HEK293 (cell line): ENCODE data around the gene NUP62.

Source experiments
- CTCF ChIA-PET: fragments of 350-600 bp; formaldehyde crosslinking; extraction: SDS; loops from one replicate; lab custom pipeline; 2021; ENCODE audit warnings: antibody characterized with exemption; lab: Yijun Ruan, JAX
- POLR2A ChIA-PET: fragments of 300-600 bp; formaldehyde crosslinking; extraction: SDS; loops from one replicate; lab custom pipeline; 2020; ENCODE audit warnings: antibody characterized with exemption, inconsistent platforms; lab: Yijun Ruan, JAX
- H3K27ac ChIP-seq: fragments of 200-500 bp; sonication (Bioruptor generic); 2 replicates; pipeline ENCODE4 v1.5.1; 2014; ENCODE audit warnings: low read depth, low read length, control low read depth, inconsistent platforms; ENCODE audit errors: extremely low read depth
- H3K36me3 ChIP-seq, 2 experiments: fragments of 200-500 bp in 1 of 2; sonication (Bioruptor generic) in 1 of 2; 1 replicate in 1 of 2; 2 replicates in 1 of 2; pipeline ENCODE4 v1.5.1; 2014 to 2017; ENCODE audit warnings: inconsistent platforms in 2 of 2, low read length in 2 of 2; ENCODE audit not compliant: control insufficient read depth in 2 of 2, insufficient read depth in 1 of 2
- H3K4me1 ChIP-seq: fragments of 200-500 bp; sonication (Bioruptor generic); 2 replicates; pipeline ENCODE4 v1.5.1; 2014; ENCODE audit warnings: mild to moderate bottlenecking, low read length, inconsistent platforms; ENCODE audit not compliant: control insufficient read depth, insufficient read depth
- H3K4me3 ChIP-seq: 2 replicates; pipeline ENCODE4 v1.5.1; 2011; ENCODE audit warnings: low read depth, mild to moderate bottlenecking, control low read depth, low read length, moderate library complexity
- H3K9me3 ChIP-seq: fragments of 200-500 bp; sonication (Bioruptor generic); 2 replicates; pipeline ENCODE4 v1.5.1; 2014; ENCODE audit warnings: low read depth, low read length, inconsistent platforms; ENCODE audit not compliant: control insufficient read depth, insufficient read depth
- BCL11A ChIP-seq: fragments of 450-650 bp; formaldehyde crosslinking; IDR thresholded peaks from 2 replicates; pipeline ENCODE4 v1.5.1; 2016; ENCODE audit warnings: low read depth, missing biosample characterization, missing genetic modification characterization
- KLF9 ChIP-seq: fragments of 450-650 bp; formaldehyde crosslinking; IDR thresholded peaks from 2 replicates; pipeline ENCODE4 v1.5.1; 2016; ENCODE audit warnings: missing biosample characterization, missing genetic modification characterization, low read depth
- MEIS1 ChIP-seq: sonication (generic); formaldehyde crosslinking; IDR thresholded peaks from 2 replicates; pipeline ENCODE4 v1.8.1; 2022; ENCODE audit warnings: missing genetic modification reagents, mild to moderate bottlenecking, borderline replicate concordance
- SCRT2 ChIP-seq: fragments of 450-650 bp; formaldehyde crosslinking; IDR thresholded peaks from 2 replicates; pipeline ENCODE4 v1.5.1; 2016; ENCODE audit warnings: missing biosample characterization, missing genetic modification characterization
- SP2 ChIP-seq: fragments of 450-650 bp; formaldehyde crosslinking; IDR thresholded peaks from 2 replicates; pipeline ENCODE4 v1.5.1; 2016; ENCODE audit warnings: missing biosample characterization, missing genetic modification characterization
- SP3 ChIP-seq: fragments of 450-650 bp; formaldehyde crosslinking; IDR thresholded peaks from 2 replicates; pipeline ENCODE4 v1.5.1; 2016; ENCODE audit warnings: missing biosample characterization, missing genetic modification characterization
- ZBTB48 ChIP-seq: fragments of 450-650 bp; formaldehyde crosslinking; IDR thresholded peaks from 2 replicates; pipeline ENCODE4 v1.5.1; 2016; ENCODE audit warnings: missing biosample characterization, missing genetic modification characterization
- ZNF133 ChIP-seq: fragments of 450-650 bp; formaldehyde crosslinking; IDR thresholded peaks from 2 replicates; pipeline ENCODE4 v1.5.1; 2016; ENCODE audit warnings: missing biosample characterization, missing genetic modification characterization
- ZNF184 ChIP-seq: fragments of 450-650 bp; IDR thresholded peaks from 2 replicates; pipeline ENCODE4 v1.5.1; 2018; ENCODE audit warnings: missing biosample characterization, mild to moderate bottlenecking, missing genetic modification characterization
- ZNF311 ChIP-seq: fragments of 450-650 bp; formaldehyde crosslinking; IDR thresholded peaks from 2 replicates; pipeline ENCODE4 v1.5.1; 2017; ENCODE audit warnings: missing biosample characterization, missing genetic modification characterization, borderline replicate concordance
- ZNF792 ChIP-seq: fragments of 450-650 bp; formaldehyde crosslinking; IDR thresholded peaks from 2 replicates; pipeline ENCODE4 v1.5.1; 2016; ENCODE audit warnings: missing biosample characterization, missing genetic modification characterization
- ZSCAN23 ChIP-seq: fragments of 450-650 bp; formaldehyde crosslinking; IDR thresholded peaks from 2 replicates; pipeline ENCODE4 v1.5.1; 2016; ENCODE audit warnings: missing biosample characterization, missing genetic modification characterization
- TF ChIP-seq, protein P1 (sequence below): fragments of 450-650 bp; formaldehyde crosslinking; IDR thresholded peaks from 2 replicates; pipeline ENCODE4 v1.5.1; 2016; ENCODE audit warnings: missing biosample characterization, missing genetic modification characterization
- TF ChIP-seq, protein P2 (sequence below): fragments of 450-650 bp; IDR thresholded peaks from 2 replicates; pipeline ENCODE4 v1.5.1; 2018; ENCODE audit warnings: missing biosample characterization, mild to moderate bottlenecking, missing genetic modification characterization
- TF ChIP-seq, protein P3 (sequence below): fragments of 450-650 bp; formaldehyde crosslinking; IDR thresholded peaks from 2 replicates; pipeline ENCODE4 v1.5.1; 2016; ENCODE audit warnings: missing biosample characterization, missing genetic modification characterization, low read depth
- TF ChIP-seq, protein P4 (sequence below): fragments of 450-650 bp; formaldehyde crosslinking; IDR thresholded peaks from 2 replicates; pipeline ENCODE4 v1.5.1; 2016; ENCODE audit warnings: missing biosample characterization, missing genetic modification characterization
- TF ChIP-seq, protein P5 (sequence below): fragments of 450-650 bp; formaldehyde crosslinking; IDR thresholded peaks from 2 replicates; pipeline ENCODE4 v1.5.1; 2017; ENCODE audit warnings: missing biosample characterization, mild to moderate bottlenecking, missing genetic modification characterization, moderate library complexity

Gene NUP62

DNA sequence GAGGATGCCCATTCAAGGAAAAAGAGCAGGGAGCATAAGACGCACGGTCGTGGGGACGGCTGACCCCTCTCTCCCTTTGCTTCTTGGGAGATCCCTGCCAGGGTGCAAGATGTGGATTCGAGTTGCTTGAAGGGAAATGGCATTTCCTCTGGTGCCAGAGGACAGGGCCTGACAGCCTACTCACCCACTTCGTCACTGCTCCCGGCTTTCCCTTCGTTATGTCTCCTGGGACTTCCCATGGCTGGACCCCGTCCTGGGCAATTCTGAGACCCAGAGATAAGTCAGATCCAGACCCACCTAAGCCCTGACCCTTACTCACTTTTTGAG, 50.6 kb downstream of the NUP62 start:
- peaks cover 3 to 60% of the 10 kb centered on the region in 2 experiments; a peak in 2 of 3 replicates for H3K36me3 ChIP-seq
- H3K27ac ChIP-seq: peak overlapping the region; percentile 94
- TF ChIP-seq ZBTB48 (no peak), ZSCAN23 (tag by site-specific recombination) (no peak), MEIS1 (no peak), KLF9 (no peak), ZNF133 (tag by site-specific recombination) (no peak), SCRT2 (no peak), ZNF792 (no peak), SP3 (tag by site-specific recombination) (no peak), BCL11A (tag by site-specific recombination) (no peak), ZNF184 (tag by site-specific recombination) (no peak), SP2 (tag by site-specific recombination) (no peak), ZNF311 (tag by site-specific recombination) (no peak)
- TF ChIP-seq, protein P1, sequence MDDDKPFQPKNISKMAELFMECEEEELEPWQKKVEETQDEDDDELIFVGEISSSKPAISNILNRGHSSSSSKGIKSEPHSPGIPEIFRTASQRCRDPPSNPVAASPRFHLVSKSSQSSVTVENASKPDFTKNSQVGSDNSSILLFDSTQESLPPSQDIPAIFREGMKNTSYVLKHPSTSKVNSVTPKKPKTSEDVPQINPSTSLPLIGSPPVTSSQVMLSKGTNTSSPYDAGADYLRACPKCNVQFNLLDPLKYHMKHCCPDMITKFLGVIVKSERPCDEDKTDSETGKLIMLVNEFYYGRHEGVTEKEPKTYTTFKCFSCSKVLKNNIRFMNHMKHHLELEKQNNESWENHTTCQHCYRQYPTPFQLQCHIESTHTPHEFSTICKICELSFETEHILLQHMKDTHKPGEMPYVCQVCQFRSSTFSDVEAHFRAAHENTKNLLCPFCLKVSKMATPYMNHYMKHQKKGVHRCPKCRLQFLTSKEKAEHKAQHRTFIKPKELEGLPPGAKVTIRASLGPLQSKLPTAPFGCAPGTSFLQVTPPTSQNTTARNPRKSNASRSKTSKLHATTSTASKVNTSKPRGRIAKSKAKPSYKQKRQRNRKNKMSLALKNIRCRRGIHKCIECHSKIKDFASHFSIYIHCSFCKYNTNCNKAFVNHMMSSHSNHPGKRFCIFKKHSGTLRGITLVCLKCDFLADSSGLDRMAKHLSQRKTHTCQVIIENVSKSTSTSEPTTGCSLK (tag by site-specific recombination): no peak
- TF ChIP-seq, protein P2, sequence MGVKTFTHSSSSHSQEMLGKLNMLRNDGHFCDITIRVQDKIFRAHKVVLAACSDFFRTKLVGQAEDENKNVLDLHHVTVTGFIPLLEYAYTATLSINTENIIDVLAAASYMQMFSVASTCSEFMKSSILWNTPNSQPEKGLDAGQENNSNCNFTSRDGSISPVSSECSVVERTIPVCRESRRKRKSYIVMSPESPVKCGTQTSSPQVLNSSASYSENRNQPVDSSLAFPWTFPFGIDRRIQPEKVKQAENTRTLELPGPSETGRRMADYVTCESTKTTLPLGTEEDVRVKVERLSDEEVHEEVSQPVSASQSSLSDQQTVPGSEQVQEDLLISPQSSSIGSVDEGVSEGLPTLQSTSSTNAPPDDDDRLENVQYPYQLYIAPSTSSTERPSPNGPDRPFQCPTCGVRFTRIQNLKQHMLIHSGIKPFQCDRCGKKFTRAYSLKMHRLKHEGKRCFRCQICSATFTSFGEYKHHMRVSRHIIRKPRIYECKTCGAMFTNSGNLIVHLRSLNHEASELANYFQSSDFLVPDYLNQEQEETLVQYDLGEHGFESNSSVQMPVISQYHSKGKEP (tag by site-specific recombination): no peak
- TF ChIP-seq, protein P3, sequence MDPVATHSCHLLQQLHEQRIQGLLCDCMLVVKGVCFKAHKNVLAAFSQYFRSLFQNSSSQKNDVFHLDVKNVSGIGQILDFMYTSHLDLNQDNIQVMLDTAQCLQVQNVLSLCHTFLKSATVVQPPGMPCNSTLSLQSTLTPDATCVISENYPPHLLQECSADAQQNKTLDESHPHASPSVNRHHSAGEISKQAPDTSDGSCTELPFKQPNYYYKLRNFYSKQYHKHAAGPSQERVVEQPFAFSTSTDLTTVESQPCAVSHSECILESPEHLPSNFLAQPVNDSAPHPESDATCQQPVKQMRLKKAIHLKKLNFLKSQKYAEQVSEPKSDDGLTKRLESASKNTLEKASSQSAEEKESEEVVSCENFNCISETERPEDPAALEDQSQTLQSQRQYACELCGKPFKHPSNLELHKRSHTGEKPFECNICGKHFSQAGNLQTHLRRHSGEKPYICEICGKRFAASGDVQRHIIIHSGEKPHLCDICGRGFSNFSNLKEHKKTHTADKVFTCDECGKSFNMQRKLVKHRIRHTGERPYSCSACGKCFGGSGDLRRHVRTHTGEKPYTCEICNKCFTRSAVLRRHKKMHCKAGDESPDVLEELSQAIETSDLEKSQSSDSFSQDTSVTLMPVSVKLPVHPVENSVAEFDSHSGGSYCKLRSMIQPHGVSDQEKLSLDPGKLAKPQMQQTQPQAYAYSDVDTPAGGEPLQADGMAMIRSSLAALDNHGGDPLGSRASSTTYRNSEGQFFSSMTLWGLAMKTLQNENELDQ (tag by site-specific recombination): no peak
- TF ChIP-seq, protein P4, sequence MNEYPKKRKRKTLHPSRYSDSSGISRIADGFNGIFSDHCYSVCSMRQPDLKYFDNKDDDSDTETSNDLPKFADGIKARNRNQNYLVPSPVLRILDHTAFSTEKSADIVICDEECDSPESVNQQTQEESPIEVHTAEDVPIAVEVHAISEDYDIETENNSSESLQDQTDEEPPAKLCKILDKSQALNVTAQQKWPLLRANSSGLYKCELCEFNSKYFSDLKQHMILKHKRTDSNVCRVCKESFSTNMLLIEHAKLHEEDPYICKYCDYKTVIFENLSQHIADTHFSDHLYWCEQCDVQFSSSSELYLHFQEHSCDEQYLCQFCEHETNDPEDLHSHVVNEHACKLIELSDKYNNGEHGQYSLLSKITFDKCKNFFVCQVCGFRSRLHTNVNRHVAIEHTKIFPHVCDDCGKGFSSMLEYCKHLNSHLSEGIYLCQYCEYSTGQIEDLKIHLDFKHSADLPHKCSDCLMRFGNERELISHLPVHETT: no peak
- TF ChIP-seq, protein P5, sequence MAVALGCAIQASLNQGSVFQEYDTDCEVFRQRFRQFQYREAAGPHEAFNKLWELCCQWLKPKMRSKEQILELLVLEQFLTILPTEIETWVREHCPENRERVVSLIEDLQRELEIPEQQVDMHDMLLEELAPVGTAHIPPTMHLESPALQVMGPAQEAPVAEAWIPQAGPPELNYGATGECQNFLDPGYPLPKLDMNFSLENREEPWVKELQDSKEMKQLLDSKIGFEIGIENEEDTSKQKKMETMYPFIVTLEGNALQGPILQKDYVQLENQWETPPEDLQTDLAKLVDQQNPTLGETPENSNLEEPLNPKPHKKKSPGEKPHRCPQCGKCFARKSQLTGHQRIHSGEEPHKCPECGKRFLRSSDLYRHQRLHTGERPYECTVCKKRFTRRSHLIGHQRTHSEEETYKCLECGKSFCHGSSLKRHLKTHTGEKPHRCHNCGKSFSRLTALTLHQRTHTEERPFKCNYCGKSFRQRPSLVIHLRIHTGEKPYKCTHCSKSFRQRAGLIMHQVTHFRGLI (tag by site-specific recombination): no peak
- peaks cover 9% of the 10 kb centered on the region for H3K4me1 ChIP-seq
- no peaks in the 10 kb centered on the region for H3K9me3 ChIP-seq
- no peak overlapping the region for H3K4me3 ChIP-seq
- CTCF ChIA-PET: interaction anchor here (0.5 to 0.6 kb wide), 2 partner anchors 40 to 54 kb away, joined by 3 to 4 read pairs; no protein-coding TSS in a partner anchor
- POLR2A ChIA-PET: interaction anchor here (0.6 to 4.8 kb wide), 6 partner anchors 9 to 342 kb away, joined by 3 to 41 read pairs (median 5); partner anchors contain the start of genes ATF5, NUP62 and PNKP
